CD4-positive, alpha-beta T cell treated with Interleukin-12 subunit alpha and Interleukin-12 subunit beta, for 1 hour (primary cell): ENCODE results near the gene FTO.

Experiments used
- DNase-seq: peaks from one replicate; pipeline ENCODE4 v3.0.0-alpha.2; 2020

The FTO gene

GRCh38 chr16:54062361-54063278 lies 358.7 kb downstream of the FTO start:
- DNase-seq = no peak

- DNase-seq = no peak
Measured at GRCh38 chr16:54063279-54063773, 359.4 kb downstream of the FTO start.

- DNase-seq = no peak
Measured at GRCh38 chr16:54066451-54067105, 362.6 kb downstream of the FTO start.

GRCh38 chr16:54067322-54068065 lies 363.5 kb downstream of the FTO start:
- DNase-seq = no peak

- no peak for DNase-seq
Measured at GRCh38 chr16:54068212-54068611, 364.3 kb downstream of the FTO start.

GRCh38 chr16:54069601-54070239 lies 365.8 kb downstream of the FTO start:
- no peak for DNase-seq

GRCh38 chr16:54070789-54071343 lies 366.9 kb downstream of the FTO start:
- DNase-seq = no peak

GRCh38 chr16:54071514-54071913 lies 367.6 kb downstream of the FTO start:
- DNase-seq = no peak

- DNase-seq = no peak
Measured at GRCh38 chr16:54072237-54072636, 368.3 kb downstream of the FTO start.

GRCh38 chr16:54073356-54073755 lies 369.4 kb downstream of the FTO start:
- DNase-seq = no peak

GRCh38 chr16:54075446-54075845 lies 371.5 kb downstream of the FTO start:
- DNase-seq = no peak

GRCh38 chr16:54076006-54076504 lies 372.1 kb downstream of the FTO start:
- no peak for DNase-seq

- DNase-seq = no peak
Measured at GRCh38 chr16:54077050-54077821, 373.3 kb downstream of the FTO start.

GRCh38 chr16:54080524-54081008 lies 376.6 kb downstream of the FTO start:
- no peak for DNase-seq

- DNase-seq = no peak
Measured at GRCh38 chr16:54086791-54087190, 382.8 kb downstream of the FTO start.

- DNase-seq = no peak
Measured at GRCh38 chr16:54090602-54091001, 386.6 kb downstream of the FTO start.

GRCh38 chr16:54093281-54093680 lies 389.3 kb downstream of the FTO start:
- no peak for DNase-seq

- DNase-seq = no peak
Measured at GRCh38 chr16:54094641-54095040, 390.7 kb downstream of the FTO start.

GRCh38 chr16:54096607-54097006 lies 392.7 kb downstream of the FTO start:
- DNase-seq = no peak

- DNase-seq = no peak
Measured at GRCh38 chr16:54097774-54098173, 393.8 kb downstream of the FTO start.

- no peak for DNase-seq
Measured at GRCh38 chr16:54098247-54098646, 394.3 kb downstream of the FTO start.
